IPS-20b (cell line): ENCODE data around the gene MIPOL1.

Source experiments
- H3K27ac ChIP-seq: one replicate; pipeline ENCODE4 v1.5.1; 2013; ENCODE audit warnings: low read length
- H3K27me3 ChIP-seq: 2 replicates; pipeline ENCODE4 v1.6.1; 2013; ENCODE audit warnings: mild to moderate bottlenecking, low read length, inconsistent platforms; ENCODE audit not compliant: insufficient read depth
- H3K36me3 ChIP-seq: 2 replicates; pipeline ENCODE4 v1.6.1; 2013; ENCODE audit warnings: low read depth, mild to moderate bottlenecking, inconsistent platforms, low read length, moderate library complexity; ENCODE audit not compliant: insufficient read depth
- H3K4me1 ChIP-seq: 2 replicates; pipeline ENCODE4 v1.6.1; 2013; ENCODE audit warnings: mild to moderate bottlenecking, control low read depth, inconsistent platforms, low read length, moderate library complexity; ENCODE audit not compliant: insufficient read depth
- H3K4me3 ChIP-seq: 2 replicates; pipeline ENCODE4 v1.5.1; 2013; ENCODE audit warnings: mild to moderate bottlenecking, low read length, inconsistent platforms
- H3K9ac ChIP-seq: 2 replicates; pipeline ENCODE4 v1.6.1; 2013; ENCODE audit warnings: low read depth, mild to moderate bottlenecking, inconsistent platforms, low read length, moderate library complexity
- H3K9me3 ChIP-seq: 2 replicates; pipeline ENCODE4 v1.6.1; 2013; ENCODE audit warnings: mild to moderate bottlenecking, low read depth, low read length, inconsistent platforms; ENCODE audit not compliant: insufficient read depth

Gene MIPOL1

GRCh38 chr14:37587131-37587803, 389.5 kb downstream of the MIPOL1 start:
- peaks cover 100% of the 10 kb centered on the region for H3K27me3 ChIP-seq
- H3K9me3 ChIP-seq, result no peaks in the 10 kb centered on the region
- H3K9ac ChIP-seq, result no peak overlapping the region
- H3K36me3 ChIP-seq, result no peaks in the 10 kb centered on the region
- no peak overlapping the region for H3K27ac ChIP-seq
- peaks cover 23% of the 10 kb centered on the region for H3K4me1 ChIP-seq
- H3K4me3 ChIP-seq, result peak overlapping the region; percentile 66

DNA sequence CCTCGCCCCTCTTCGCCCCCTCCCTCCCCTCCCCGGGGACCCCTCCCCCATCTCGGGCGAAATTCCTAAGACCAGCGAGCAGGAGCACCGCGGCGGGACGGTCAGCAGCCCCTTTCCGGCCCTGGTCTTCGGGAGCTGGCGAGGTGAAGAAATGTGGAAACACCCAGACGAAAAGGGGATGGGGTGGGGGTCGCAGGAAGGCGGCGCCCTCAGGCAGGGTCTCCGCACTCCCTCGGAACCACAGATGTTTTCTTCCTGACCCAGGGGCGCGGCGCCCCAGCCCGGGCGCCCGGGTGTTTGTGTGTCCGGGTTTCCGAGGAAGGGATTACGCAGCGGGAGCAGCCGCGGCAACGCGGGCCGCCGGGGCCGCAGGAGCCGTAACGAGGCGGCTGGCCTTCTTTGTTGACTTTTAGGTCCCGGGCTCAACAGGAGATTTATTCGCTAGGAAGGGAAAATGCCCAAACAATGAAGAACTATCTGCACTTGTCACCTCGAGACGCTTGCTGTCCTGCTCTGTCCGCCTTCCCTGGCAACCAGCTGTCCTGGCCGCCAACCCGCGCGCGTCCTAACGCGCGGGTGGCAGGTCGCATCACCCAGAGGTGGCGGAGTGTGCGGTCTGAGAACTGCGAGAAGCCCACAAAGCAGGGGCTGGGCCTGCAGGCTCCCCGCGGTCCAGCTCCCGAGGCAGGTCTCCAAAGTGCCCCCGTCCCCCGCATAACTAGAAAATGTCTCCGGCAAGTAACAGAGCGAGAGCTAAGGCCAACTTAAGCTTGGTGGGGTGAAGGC, 390.3 kb downstream of the MIPOL1 start:
- peaks cover 23% of the 10 kb centered on the region for H3K4me1 ChIP-seq
- no peaks in the 10 kb centered on the region for H3K36me3 ChIP-seq
- no peaks in the 10 kb centered on the region; the same call in 1 of the 2 replicates for H3K9me3 ChIP-seq
- no peak overlapping the region for H3K27ac ChIP-seq
- H3K27me3 ChIP-seq, result peaks cover 100% of the 10 kb centered on the region
- H3K4me3 ChIP-seq, result peak overlapping the region; percentile 66
- no peak overlapping the region for H3K9ac ChIP-seq

GRCh38 chr14:37588667-37588955, 390.9 kb downstream of the MIPOL1 start:
- Histone ChIP-seq H3K9ac (no peak overlapping the region), H3K9me3 (no peaks in the 10 kb centered on the region; the same call in 1 of the 2 replicates), H3K27me3 (peaks cover 100% of the 10 kb centered on the region), H3K4me3 (peak overlapping the region; percentile 66), H3K36me3 (no peaks in the 10 kb centered on the region), H3K27ac (no peak overlapping the region), H3K4me1 (peaks cover 23% of the 10 kb centered on the region)

DNA sequence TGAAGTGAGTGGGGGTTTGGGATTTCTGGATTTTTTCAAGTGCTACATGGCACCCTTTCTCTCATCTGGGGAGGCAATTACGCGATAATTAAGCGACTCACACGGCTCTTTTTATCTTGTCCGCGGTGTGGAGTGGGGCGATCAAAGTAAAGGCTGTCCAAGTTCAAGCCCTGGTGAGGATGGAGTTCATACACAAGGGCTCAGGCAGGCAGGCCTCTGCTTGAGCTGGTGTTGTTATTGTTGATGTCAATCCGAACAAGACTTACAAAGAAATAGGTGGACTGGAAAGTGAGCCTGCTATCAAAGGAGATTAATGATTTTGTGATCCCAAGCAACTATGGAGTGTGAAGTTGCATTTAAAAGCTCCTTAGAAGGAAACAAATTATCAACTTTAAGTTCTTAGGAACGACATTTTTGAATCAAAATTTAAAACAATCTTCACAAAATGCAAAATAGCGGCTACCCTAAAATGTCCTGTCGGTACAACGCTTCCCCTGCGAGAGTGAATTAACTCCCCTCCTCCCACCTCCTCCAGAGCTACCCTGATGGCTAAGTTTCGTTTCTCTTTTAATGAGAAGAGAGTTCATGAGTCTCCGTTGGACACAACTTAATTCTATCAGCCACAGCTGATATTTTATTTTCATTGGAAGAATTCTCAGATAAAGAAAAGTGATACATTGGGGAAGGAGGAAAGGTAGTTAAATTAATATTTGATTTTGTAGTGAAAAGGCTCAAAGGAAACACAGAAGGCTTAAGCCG, 391.4 kb downstream of the MIPOL1 start:
- peaks cover 21% of the 10 kb centered on the region for H3K4me1 ChIP-seq
- peak overlapping the region; percentile 66 for H3K4me3 ChIP-seq
- H3K27ac ChIP-seq, result no peak overlapping the region
- no peaks in the 10 kb centered on the region for H3K36me3 ChIP-seq
- peaks cover 100% of the 10 kb centered on the region for H3K27me3 ChIP-seq
- no peak overlapping the region for H3K9ac ChIP-seq
- no peaks in the 10 kb centered on the region; the same call in 1 of the 2 replicates for H3K9me3 ChIP-seq

DNA sequence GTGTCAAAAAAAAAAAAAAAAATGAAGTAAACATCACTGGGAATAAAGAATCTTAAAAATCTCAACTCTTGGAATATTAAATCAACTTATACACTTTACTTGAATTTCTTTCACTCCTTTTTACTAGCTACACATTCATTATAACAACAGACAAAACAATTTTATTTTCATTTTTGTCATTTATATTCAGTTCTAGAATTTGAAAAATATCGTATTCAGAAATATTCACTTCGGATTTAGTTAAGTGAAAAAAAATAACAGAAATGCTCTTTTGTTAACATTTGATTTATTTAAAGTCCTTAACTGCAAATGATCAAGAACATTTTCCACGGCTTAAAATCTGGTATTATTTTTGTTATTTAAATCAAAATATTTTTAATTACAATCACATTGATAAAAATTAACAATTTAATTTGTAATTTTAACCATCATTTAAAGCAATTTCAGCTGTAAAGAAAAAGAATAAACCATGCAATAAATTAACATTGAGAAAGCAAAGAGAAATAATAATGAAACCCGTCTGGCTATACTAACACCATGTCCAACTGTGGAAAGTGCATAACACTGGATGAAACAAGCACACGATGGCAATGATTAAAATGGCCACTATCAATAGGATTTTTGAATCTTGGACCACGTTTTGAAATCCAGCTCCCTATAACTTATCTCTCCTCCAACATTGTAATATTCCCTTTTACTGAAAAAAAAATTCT, 392.1 kb downstream of the MIPOL1 start:
- no peak overlapping the region for H3K9ac ChIP-seq
- no peak overlapping the region for H3K4me3 ChIP-seq
- peaks cover 100% of the 10 kb centered on the region for H3K27me3 ChIP-seq
- no peak overlapping the region for H3K27ac ChIP-seq
- no peaks in the 10 kb centered on the region; the same call in 1 of the 2 replicates for H3K9me3 ChIP-seq
- no peaks in the 10 kb centered on the region for H3K36me3 ChIP-seq
- H3K4me1 ChIP-seq, result peaks cover 16% of the 10 kb centered on the region

DNA sequence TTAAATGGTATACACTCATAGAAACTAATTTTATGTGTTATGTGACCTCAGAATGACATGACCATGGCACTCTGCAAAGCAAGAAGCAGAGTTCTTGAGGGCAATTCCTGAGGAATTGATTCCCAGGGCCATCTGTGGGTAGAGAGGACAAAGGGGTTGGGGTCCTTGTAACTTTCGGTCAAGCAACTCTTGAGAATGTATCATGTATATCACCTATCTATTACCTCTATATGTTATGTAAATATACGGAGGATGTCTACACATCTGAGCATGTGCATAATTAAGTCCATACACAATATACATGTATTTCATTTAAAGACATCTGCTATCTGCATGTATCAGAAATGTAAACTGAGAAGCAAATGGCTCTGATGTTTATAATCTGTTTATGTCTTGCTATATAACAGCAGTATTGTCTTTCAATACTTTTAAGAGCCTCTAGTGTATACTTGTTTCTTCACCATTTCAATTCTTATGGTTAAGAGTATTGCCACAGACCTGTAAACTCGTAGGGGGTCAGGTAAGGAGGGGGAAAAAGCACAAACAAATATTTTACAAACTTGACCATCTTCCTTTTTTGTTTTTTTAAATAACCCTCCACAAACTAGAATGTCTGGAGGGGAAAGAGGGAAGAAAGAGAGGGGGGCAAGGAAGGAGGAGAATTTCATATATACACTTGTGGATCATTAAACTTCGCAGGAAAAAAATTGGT, 392.8 kb downstream of the MIPOL1 start:
- Histone ChIP-seq H3K4me3 (no peak overlapping the region), H3K27me3 (peaks cover 100% of the 10 kb centered on the region)

GRCh38 chr14:37591311-37591940, 393.7 kb downstream of the MIPOL1 start:
- Histone ChIP-seq H3K36me3 (no peaks in the 10 kb centered on the region), H3K27me3 (peaks cover 100% of the 10 kb centered on the region), H3K4me3 (peak overlapping the region; percentile 44; the same call in 1 of the 2 replicates), H3K4me1 (peaks cover 10% of the 10 kb centered on the region; the same call in 1 of the 2 replicates), H3K9me3 (no peaks in the 10 kb centered on the region; the same call in 1 of the 2 replicates), H3K9ac (no peak overlapping the region), H3K27ac (no peak overlapping the region)

More for the DNA sequence above, 392.8 kb downstream of the MIPOL1 start:
- Histone ChIP-seq H3K27ac (no peak overlapping the region), H3K9ac (no peak overlapping the region), H3K9me3 (no peaks in the 10 kb centered on the region; the same call in 1 of the 2 replicates), H3K4me1 (peaks cover 12% of the 10 kb centered on the region), H3K36me3 (no peaks in the 10 kb centered on the region)

DNA sequence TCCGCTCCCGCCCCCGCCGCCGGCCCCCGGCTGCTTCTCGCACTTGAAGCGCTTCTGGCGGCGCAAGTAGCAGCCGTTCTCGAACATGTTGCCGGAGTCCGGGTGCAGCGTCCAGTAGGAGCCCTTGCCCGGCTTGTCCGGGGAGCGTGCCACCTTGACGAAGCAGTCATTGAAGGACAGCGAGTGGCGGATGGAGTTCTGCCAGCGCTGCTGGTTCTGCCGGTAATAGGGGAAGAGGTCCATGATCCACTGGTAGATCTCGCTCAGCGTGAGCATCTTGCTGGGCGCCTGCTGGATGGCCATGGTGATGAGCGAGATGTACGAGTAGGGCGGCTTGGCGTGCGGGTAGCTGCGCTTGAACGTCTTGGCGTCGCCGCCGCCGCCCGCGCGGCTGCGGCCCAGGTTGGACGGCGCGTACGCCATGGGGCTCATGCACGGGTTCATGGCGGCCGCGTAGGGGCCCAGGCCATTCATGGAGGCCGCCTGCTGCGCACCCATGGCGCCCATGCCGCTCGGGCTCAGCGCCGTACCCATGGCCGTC, 394.3 kb downstream of the MIPOL1 start:
- Histone ChIP-seq H3K27ac (no peak overlapping the region), H3K4me3 (peak overlapping the region; percentile 26; the same call in 1 of the 2 replicates)

DNA sequence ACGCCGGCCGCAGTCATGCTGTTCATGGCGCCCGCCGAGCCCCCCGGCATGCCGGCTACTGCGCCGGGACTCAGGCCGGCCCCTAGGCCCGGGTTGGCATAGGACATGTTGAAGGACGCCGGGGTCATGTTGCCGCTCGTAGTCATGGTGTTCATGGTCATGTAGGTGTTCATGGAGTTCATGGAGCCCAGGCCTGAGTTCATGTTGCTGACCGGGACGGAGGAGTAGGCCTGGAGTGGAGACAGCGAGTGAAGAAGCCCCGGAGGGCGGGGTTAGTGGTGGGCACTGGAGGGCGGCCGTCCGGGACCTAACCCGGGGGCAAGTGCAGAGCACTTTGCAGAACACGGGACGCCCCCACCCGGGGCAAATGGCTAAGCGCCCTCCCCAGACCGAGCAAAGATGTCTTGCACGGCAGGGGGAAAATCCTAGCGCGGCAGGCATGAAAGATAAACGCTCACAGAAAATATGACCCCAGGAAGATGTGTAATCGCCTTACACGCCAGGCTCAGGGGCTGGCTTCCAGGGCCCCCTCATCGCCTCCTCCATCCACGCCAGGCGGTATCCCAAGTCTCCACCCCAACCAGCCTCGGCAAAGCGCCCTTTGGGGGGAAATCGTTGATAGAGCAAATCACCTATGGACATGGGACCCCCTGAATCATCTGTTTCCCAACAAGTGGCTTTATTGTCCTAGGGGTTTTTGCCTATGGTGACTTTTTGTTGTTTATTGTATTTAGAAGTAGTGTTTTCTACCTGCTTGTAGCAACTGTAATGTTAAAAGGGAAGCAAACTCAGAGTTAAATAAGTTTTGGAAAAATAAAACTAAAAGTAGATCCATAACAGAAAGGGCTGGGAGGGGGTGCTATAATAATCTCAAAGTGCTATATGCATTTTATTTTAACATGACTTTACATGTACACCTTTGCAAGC, 395.0 kb downstream of the MIPOL1 start:
- H3K9ac ChIP-seq, result no peak overlapping the region
- H3K4me1 ChIP-seq, result peaks cover 1% of the 10 kb centered on the region; the same call in 1 of the 2 replicates
- peaks cover 100% of the 10 kb centered on the region for H3K27me3 ChIP-seq
- H3K36me3 ChIP-seq, result no peaks in the 10 kb centered on the region
- H3K27ac ChIP-seq, result no peak overlapping the region
- no peaks in the 10 kb centered on the region; the same call in 1 of the 2 replicates for H3K9me3 ChIP-seq
- peak overlapping the region; percentile 26; the same call in 1 of the 2 replicates for H3K4me3 ChIP-seq

More for the DNA sequence above, 394.3 kb downstream of the MIPOL1 start:
- Histone ChIP-seq H3K27me3 (peaks cover 100% of the 10 kb centered on the region), H3K9me3 (no peaks in the 10 kb centered on the region; the same call in 1 of the 2 replicates), H3K36me3 (no peaks in the 10 kb centered on the region), H3K9ac (no peak overlapping the region), H3K4me1 (0 out of 2 replicates have a peak, but pooled peaks cover 6% of the 10 kb centered on the region)
